Measurements from ENCODE around the gene TOR4A. TPM values are rescaled to one million over a fixed set of nuclear protein-coding genes. Genes with fewer than 3 reads are reported as not detected.

TOR4A gene
- total and polyA plus RNA-seq, 3 donors from 2014 or later: 2.1 to 4.5 (median 3.4) TPM

DNA sequence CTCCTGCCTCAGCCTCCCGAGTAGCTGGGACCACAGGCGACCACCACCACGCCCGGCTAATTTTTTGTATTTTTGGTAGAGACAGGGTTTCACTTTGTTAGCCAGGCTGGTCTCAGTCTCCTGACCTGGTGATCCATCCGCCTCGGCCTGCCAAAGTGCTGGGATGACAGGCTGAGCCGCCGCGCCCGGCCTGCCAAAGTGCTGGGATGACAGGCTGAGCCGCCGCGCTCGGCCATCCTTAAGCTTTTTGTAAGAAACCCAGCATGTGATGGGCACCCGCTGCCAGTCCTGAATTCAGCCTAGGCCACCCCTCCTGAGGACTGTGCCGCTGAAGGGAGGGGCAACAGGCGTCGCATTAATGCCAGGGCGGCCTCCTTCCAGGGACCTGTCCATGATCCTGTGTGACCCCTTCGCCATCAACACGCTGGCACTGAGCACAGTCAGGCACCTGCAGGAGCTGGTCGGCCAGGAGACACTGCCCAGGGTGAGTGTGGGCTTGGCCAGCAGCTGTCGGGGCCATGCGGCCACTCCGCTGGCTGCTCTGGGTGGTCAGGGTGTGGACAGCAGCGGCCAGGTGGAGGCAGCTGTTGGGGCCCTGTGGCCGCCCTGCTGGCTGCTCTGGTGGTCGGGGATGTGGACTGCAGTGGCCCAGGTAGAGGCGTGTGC, 11.9 kb upstream of the TOR4A start:
- Histone ChIP-seq H3K4me3 (no peak overlapping the region), H3K27me3 (no peaks in the 10 kb centered on the region), H3K4me1 (peaks cover 10% of the 10 kb centered on the region), H3K36me3 (ENCODE audit: low read depth, missing control alignments) (no peaks in the 10 kb centered on the region), H3K27ac (no peak overlapping the region), H3K9me3 (no peaks in the 10 kb centered on the region)
- no peak for DNase-seq
- intact Hi-C loops (cut with DNase I; ENCODE audit: low total_unique reads): no loop called here
- WGBS, 2 donors: 83 to 92% methylated on average over 10 to 29 of the region's 29 CpGs
- TF ChIP-seq POLR2A (IDR thresholded peaks at IDR 0.05): no peak
- TF ChIP-seq, protein P1, sequence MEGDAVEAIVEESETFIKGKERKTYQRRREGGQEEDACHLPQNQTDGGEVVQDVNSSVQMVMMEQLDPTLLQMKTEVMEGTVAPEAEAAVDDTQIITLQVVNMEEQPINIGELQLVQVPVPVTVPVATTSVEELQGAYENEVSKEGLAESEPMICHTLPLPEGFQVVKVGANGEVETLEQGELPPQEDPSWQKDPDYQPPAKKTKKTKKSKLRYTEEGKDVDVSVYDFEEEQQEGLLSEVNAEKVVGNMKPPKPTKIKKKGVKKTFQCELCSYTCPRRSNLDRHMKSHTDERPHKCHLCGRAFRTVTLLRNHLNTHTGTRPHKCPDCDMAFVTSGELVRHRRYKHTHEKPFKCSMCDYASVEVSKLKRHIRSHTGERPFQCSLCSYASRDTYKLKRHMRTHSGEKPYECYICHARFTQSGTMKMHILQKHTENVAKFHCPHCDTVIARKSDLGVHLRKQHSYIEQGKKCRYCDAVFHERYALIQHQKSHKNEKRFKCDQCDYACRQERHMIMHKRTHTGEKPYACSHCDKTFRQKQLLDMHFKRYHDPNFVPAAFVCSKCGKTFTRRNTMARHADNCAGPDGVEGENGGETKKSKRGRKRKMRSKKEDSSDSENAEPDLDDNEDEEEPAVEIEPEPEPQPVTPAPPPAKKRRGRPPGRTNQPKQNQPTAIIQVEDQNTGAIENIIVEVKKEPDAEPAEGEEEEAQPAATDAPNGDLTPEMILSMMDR (IDR thresholded peaks at IDR 0.05): no peak

DNA sequence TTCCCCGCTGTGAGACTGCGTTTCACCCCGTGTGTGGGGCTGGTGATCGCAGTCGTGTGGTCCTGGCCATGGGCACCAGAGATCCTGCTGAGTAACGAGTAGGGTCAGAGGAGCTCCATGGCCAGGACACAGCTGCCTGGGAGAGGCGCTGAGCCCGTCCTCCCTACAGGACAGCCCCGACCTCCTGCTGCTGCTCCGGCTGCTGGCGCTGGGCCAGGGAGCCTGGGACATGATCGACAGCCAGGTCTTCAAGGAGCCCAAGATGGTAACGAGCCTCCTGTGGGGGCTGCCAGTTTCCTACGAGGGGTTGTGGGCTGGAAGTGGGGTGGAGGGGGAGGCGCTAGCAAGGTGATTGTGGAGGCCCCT, 11.4 kb upstream of the TOR4A start:
- Histone ChIP-seq H3K27me3 (no peaks in the 10 kb centered on the region), H3K4me3 (no peak overlapping the region), H3K27ac (no peak overlapping the region), H3K36me3 (ENCODE audit: low read depth, missing control alignments) (no peaks in the 10 kb centered on the region), H3K9me3 (no peaks in the 10 kb centered on the region), H3K4me1 (peaks cover 10% of the 10 kb centered on the region)
- WGBS, 2 donors: 87 to 90% methylated on average over 7 to 15 of the region's 15 CpGs
- TF ChIP-seq, protein P1 (IDR thresholded peaks at IDR 0.05): no peak
- no peak for TF ChIP-seq POLR2A (IDR thresholded peaks at IDR 0.05)
- intact Hi-C loops (cut with DNase I; ENCODE audit: low total_unique reads): no loop called here
- no peak for DNase-seq

DNA sequence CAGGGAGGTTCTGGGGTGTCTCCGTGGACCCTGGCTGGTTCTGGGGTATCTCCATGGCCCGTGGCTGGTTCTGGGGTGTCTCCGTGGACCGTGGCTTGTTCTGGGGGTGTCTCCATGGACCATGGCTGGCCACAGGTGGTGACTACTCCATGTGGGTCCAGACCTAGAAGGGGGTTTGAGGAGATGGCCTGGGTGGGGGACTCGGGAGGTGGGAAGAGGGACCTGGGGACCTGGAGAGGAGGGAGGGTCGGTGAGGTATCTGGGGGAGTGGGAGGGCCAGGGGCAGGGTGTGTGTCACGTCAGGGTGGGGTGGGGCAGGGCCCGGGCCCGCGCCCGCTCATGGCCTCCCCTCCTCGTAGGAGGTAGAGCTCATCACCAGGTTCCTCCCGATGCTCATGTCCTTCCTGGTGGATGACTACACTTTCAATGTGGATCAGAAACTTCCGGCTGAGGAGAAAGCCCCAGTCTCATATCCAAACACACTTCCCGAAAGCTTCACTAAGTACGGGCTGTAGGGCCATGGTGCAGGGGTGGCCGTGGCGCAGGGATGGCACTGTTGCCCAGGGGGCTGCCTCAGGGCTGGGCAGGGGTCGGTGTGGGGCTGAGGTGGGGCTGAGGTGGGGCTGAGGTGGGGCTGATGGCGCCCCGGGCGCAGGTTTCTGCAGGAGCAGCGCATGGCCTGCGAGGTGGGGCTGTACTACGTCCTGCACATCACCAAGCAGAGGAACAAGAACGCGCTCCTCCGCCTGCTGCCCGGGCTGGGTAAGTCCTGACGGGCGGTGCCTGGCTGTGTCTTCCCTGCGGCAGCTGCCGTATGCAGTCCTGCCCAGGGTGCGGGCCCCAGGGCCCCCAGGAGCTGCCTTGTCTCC, 10.7 kb upstream of the TOR4A start:
- H3K4me1 ChIP-seq: peaks cover 10% of the 10 kb centered on the region
- WGBS, 2 donors: 89 to 92% methylated on average over 25 to 34 of the region's 34 CpGs
- no peak for DNase-seq
- intact Hi-C loops (cut with DNase I; ENCODE audit: low total_unique reads): no loop called here
- no peaks in the 10 kb centered on the region for H3K27me3 ChIP-seq
- H3K27ac ChIP-seq: no peak overlapping the region
- no peak overlapping the region for H3K4me3 ChIP-seq
- no peaks in the 10 kb centered on the region for H3K36me3 ChIP-seq (ENCODE audit: low read depth, missing control alignments)
- no peak for TF ChIP-seq POLR2A (IDR thresholded peaks at IDR 0.05)
- TF ChIP-seq, protein P1 (IDR thresholded peaks at IDR 0.05): no peak
- no peaks in the 10 kb centered on the region for H3K9me3 ChIP-seq

DNA sequence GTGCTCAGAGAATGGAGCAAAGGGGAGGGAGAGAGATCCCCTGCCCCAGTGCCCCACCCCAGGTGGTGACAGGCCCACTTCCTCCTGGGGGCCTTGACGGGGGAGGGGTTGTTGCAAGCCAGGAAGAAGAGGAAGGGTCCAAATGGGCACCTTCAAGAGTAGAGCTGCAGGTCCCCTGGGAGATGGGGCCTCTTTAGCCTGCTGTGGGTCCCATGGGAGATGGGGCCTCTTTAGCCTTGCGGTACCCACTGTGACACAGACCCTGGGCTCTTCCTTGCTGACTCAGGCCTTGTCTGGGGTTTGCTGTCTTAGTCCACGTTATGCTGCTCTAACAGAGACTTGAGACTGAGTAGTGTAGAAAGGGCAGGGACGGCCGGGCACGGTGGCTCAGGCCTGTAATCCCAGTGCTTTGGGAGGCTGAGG, 9.6 kb upstream of the TOR4A start:
- no peak for TF ChIP-seq POLR2A (IDR thresholded peaks at IDR 0.05)
- TF ChIP-seq, protein P1 (IDR thresholded peaks at IDR 0.05): no peak
- no peaks in the 10 kb centered on the region for H3K27me3 ChIP-seq
- no peak overlapping the region for H3K27ac ChIP-seq
- intact Hi-C loops (cut with DNase I; ENCODE audit: low total_unique reads): no loop called here
- no peaks in the 10 kb centered on the region for H3K36me3 ChIP-seq (ENCODE audit: low read depth, missing control alignments)
- DNase-seq: no peak
- no peaks in the 10 kb centered on the region for H3K9me3 ChIP-seq
- peaks cover 10% of the 10 kb centered on the region for H3K4me1 ChIP-seq
- WGBS, 2 donors: 89 to 95% methylated on average over 5 to 6 of the region's 6 CpGs
- H3K4me3 ChIP-seq: no peak overlapping the region
